Measurements from ENCODE around the gene PRKCA. TPM values are rescaled to one million over a fixed set of nuclear protein-coding genes. Genes with fewer than 3 reads are reported as not detected.

PRKCA gene
- polyA plus RNA-seq, 2 of the 4 experiments (the other 2 are of a cell fraction), result 28.8 to 65.0 TPM

GRCh38 chr17:66733759-66734158 lies 431.3 kb downstream of the PRKCA start:
- FAIRE-seq (no peak), ATAC-seq (no peak), DNase-seq (ENCODE audit: low read depth in 1 of 2, low spot score in 1 of 2) (no peak)
- no peaks in the 10 kb centered on the region for H3K4me1 ChIP-seq
- H3K4me3 ChIP-seq, result no peak overlapping the region
- H3K4me2 ChIP-seq, result no peak overlapping the region
- 91% methylated on average over 2 of the region's 2 CpGs for WGBS (ENCODE audit: missing lambda C conversion rate)
- no peak for TF ChIP-seq TFCP2L1 (CRISPR knock-in tag; IDR thresholded peaks at IDR 0.05)
- TF ChIP-seq POLR2A (IDR thresholded peaks at IDR 0.05; ENCODE audit: low read length), result no peak
- no peak for TF ChIP-seq NFE2L2 (conservative IDR thresholded peaks at IDR 0.05; ENCODE audit: low read length)
- no peak for TF ChIP-seq ZFP36 (IDR thresholded peaks at IDR 0.05; ENCODE audit: borderline replicate concordance, partially characterized antibody)
- no peak for TF ChIP-seq ELK1 (IDR thresholded peaks at IDR 0.05; ENCODE audit: low read depth, low read length)
- TF ChIP-seq CBX2 (IDR thresholded peaks at IDR 0.05; ENCODE audit: borderline replicate concordance, low read depth), result no peak
- TF ChIP-seq HES2 (IDR thresholded peaks at IDR 0.05), result no peak
- no peak for TF ChIP-seq MAX (IDR thresholded peaks at IDR 0.05)
- TF ChIP-seq RNF2 (IDR thresholded peaks at IDR 0.05; ENCODE audit: borderline replicate concordance, low read depth), result no peak
- H3K9me3 ChIP-seq, result no peaks in the 10 kb centered on the region
- ChIA-PET POLR2A (no interaction called here), CTCF (interaction anchor here (0.7 to 1.6 kb wide), 2 partner anchors 17 to 166 kb away, joined by 3 to 4 read pairs; no protein-coding TSS in a partner anchor)
- H3K27ac ChIP-seq, result no peak overlapping the region

- 90% methylated on average over 8 of the region's 8 CpGs for WGBS (ENCODE audit: missing lambda C conversion rate)
- POLR2A ChIA-PET, result no interaction called here
- Histone ChIP-seq H3K4me1 (no peaks in the 10 kb centered on the region), H3K9me3 (no peaks in the 10 kb centered on the region), H3K4me2 (no peak overlapping the region), H3K4me3 (no peak overlapping the region), H3K27ac (no peak overlapping the region)
- no peak for TF ChIP-seq REST (IDR thresholded peaks at IDR 0.05)
- TF ChIP-seq TFCP2L1 (CRISPR knock-in tag; IDR thresholded peaks at IDR 0.05), result no peak
- TF ChIP-seq POLR2A (IDR thresholded peaks at IDR 0.05; ENCODE audit: low read length), result no peak
- no peak for TF ChIP-seq ESRRA (IDR thresholded peaks at IDR 0.05; ENCODE audit: borderline replicate concordance, low read length)
- no peak for TF ChIP-seq CHD2 (IDR thresholded peaks at IDR 0.05; ENCODE audit: low read length, partially characterized antibody)
- no peak for TF ChIP-seq MAX (IDR thresholded peaks at IDR 0.05)
- TF ChIP-seq JUN (IDR thresholded peaks at IDR 0.05), result no peak
- no peak for TF ChIP-seq HMGXB4 (CRISPR knock-in tag; IDR thresholded peaks at IDR 0.05; ENCODE audit: borderline replicate concordance)
- TF ChIP-seq POLR2AphosphoS2 (conservative IDR thresholded peaks at IDR 0.05; ENCODE audit: low read length), result no peak
- TF ChIP-seq RNF2 (IDR thresholded peaks at IDR 0.05; ENCODE audit: borderline replicate concordance, low read depth), result no peak
- no peak for TF ChIP-seq USF2 (IDR thresholded peaks at IDR 0.05)
- TF ChIP-seq ATOH8 (CRISPR knock-in tag; IDR thresholded peaks at IDR 0.05; ENCODE audit: low read depth), result no peak
- no peak for TF ChIP-seq E2F6 (IDR thresholded peaks at IDR 0.05; ENCODE audit: borderline replicate concordance, low read depth)
- no peak for TF ChIP-seq PBX3 (IDR thresholded peaks at IDR 0.05)
- TF ChIP-seq MYC (IDR thresholded peaks at IDR 0.05; ENCODE audit: borderline replicate concordance, low read length), result no peak
- no peak for TF ChIP-seq BHLHE40 (IDR thresholded peaks at IDR 0.05; ENCODE audit: low read depth, low read length)
- TF ChIP-seq HOXA7 (CRISPR knock-in tag; IDR thresholded peaks at IDR 0.05), result no peak
- no peak for TF ChIP-seq TP53 (CRISPR knock-in tag; IDR thresholded peaks at IDR 0.05)
- FAIRE-seq (no peak), DNase-seq (ENCODE audit: low read depth in 1 of 2, low spot score in 1 of 2) (no peak), ATAC-seq (no peak)
- CTCF ChIA-PET, result interaction anchor here (1.6 kb wide), 1 partner anchor 166 kb away, joined by 3 read pairs; no protein-coding TSS in a partner anchor
Observed at GRCh38 chr17:66734186-66734943, 432.0 kb downstream of the PRKCA start.
